IMR-90 (cell line): ENCODE results near the gene MTHFD2. TPM values are rescaled to one million over a fixed set of nuclear protein-coding genes. Genes with fewer than 3 reads are reported as not detected.

Source experiments
- ATAC-seq: fragments of 200-7000 bp; cut with Tn5 transposase; 2 replicates; pipeline ENCODE4 v1.9.1; 2020; ENCODE audit warnings: low read depth, mild to moderate bottlenecking, moderate library complexity
- BruUV-seq: library from RNA; stranded (reverse); fragments of 400-500 nt; replicated peaks from 2 replicates; lab custom pipeline; 2021; lab: Mats Ljungman, UMichigan
- CTCF ChIA-PET: fragments of 300-600 bp; formaldehyde crosslinking; extraction: SDS; loops from one replicate; lab custom pipeline; 2021; ENCODE audit warnings: antibody characterized with exemption; lab: Yijun Ruan, JAX
- POLR2A ChIA-PET: fragments of 300-600 bp; sonication (Branson Sonifier 250); formaldehyde crosslinking; loops from one replicate; lab custom pipeline; 2022; ENCODE audit warnings: antibody characterized with exemption; ENCODE audit not compliant: unreplicated experiment; lab: Charles Lee
- DNase-seq: peaks from one replicate; pipeline ENCODE4 v3.0.0; 2013
- H2AFZ ChIP-seq: replicated peaks from 2 replicates; pipeline ENCODE3; 2013; ENCODE audit warnings: low read length, mild to moderate bottlenecking; ENCODE audit not compliant: poor library complexity
- H2AK5ac ChIP-seq: 2 replicates; pipeline ENCODE4 v1.6.1; 2013; ENCODE audit warnings: low read depth, low read length, inconsistent platforms
- H2AK9ac ChIP-seq: replicated peaks from 2 replicates; pipeline ENCODE3; 2013; ENCODE audit warnings: mild to moderate bottlenecking, low read depth, low read length, moderate library complexity; ENCODE audit not compliant: poor library complexity
- H2BK120ac ChIP-seq: 2 replicates; pipeline ENCODE4 v1.6.1; 2013; ENCODE audit warnings: low read depth, low read length, inconsistent platforms
- H2BK15ac ChIP-seq: 3 replicates; pipeline ENCODE4 v1.6.1; 2013; ENCODE audit warnings: low read depth, low read length, inconsistent platforms
- H2BK20ac ChIP-seq: 2 replicates; pipeline ENCODE4 v1.6.1; 2013; ENCODE audit warnings: low read depth, mild to moderate bottlenecking, inconsistent platforms, low read length, moderate library complexity
- H2BK5ac ChIP-seq: 2 replicates; pipeline ENCODE4 v1.6.1; 2013; ENCODE audit warnings: mild to moderate bottlenecking, low read depth, low read length, inconsistent platforms; ENCODE audit not compliant: poor library complexity, severe bottlenecking
- H3K14ac ChIP-seq: replicated peaks from 2 replicates; pipeline ENCODE4 v1.6.1; 2013; ENCODE audit warnings: low read depth, low read length, inconsistent platforms
- H3K18ac ChIP-seq: 2 replicates; pipeline ENCODE4 v1.6.1; 2013; ENCODE audit warnings: low read depth, low read length, control low read depth
- H3K23ac ChIP-seq: 2 replicates; pipeline ENCODE4 v1.6.1; 2013; ENCODE audit warnings: low read depth, low read length, inconsistent platforms
- H3K27ac ChIP-seq: 2 replicates; pipeline ENCODE4 v1.5.1; 2013; ENCODE audit warnings: mild to moderate bottlenecking, control low read depth, low read length; ENCODE audit not compliant: insufficient read depth
- H3K27me3 ChIP-seq: 2 replicates; pipeline ENCODE4 v1.6.1; 2013; ENCODE audit warnings: low read length; ENCODE audit not compliant: control insufficient read depth, insufficient read depth
- H3K36me3 ChIP-seq: 2 replicates; pipeline ENCODE4 v1.6.1; 2013; ENCODE audit warnings: low read length, mixed read lengths; ENCODE audit not compliant: control insufficient read depth, insufficient read depth
- H3K4ac ChIP-seq: 2 replicates; pipeline ENCODE4 v1.6.1; 2013; ENCODE audit warnings: low read depth, low read length, inconsistent platforms
- H3K4me1 ChIP-seq: 2 replicates; pipeline ENCODE4 v1.6.1; 2013; ENCODE audit warnings: low read length, mixed read lengths; ENCODE audit not compliant: control insufficient read depth, insufficient read depth
- H3K4me2 ChIP-seq: 2 replicates; pipeline ENCODE4 v1.6.1; 2013; ENCODE audit warnings: low read depth, mild to moderate bottlenecking, control low read depth, low read length, moderate library complexity
- H3K4me3 ChIP-seq: 2 replicates; pipeline ENCODE4 v1.5.1; 2013; ENCODE audit warnings: low read depth, mild to moderate bottlenecking, control low read depth, low read length, moderate library complexity; ENCODE audit not compliant: insufficient read depth
- H3K56ac ChIP-seq: 2 replicates; pipeline ENCODE4 v1.6.1; 2013; ENCODE audit warnings: low read length, inconsistent platforms; ENCODE audit not compliant: insufficient read depth; ENCODE audit errors: extremely low read depth
- H3K79me1 ChIP-seq, 2 experiments: 2 replicates each; pipeline ENCODE4 v1.6.1; 2013; ENCODE audit warnings: low read length in 2 of 2, inconsistent platforms in 1 of 2, low read depth in 1 of 2
- H3K9ac ChIP-seq: 2 replicates; pipeline ENCODE4 v1.6.1; 2013; ENCODE audit warnings: low read depth, low read length, control low read depth
- H3K9me1 ChIP-seq: 2 replicates; pipeline ENCODE4 v1.6.1; 2013; ENCODE audit warnings: low read length, inconsistent platforms; ENCODE audit not compliant: insufficient read depth
- H3K9me3 ChIP-seq: 2 replicates; pipeline ENCODE4 v1.6.1; 2013; ENCODE audit warnings: low read length; ENCODE audit not compliant: control insufficient read depth, insufficient read depth
- H4K20me1 ChIP-seq: 2 replicates; pipeline ENCODE4 v1.6.1; 2013; ENCODE audit warnings: low read length, inconsistent platforms; ENCODE audit not compliant: insufficient read depth
- H4K5ac ChIP-seq: 2 replicates; pipeline ENCODE4 v1.6.1; 2013; ENCODE audit warnings: mild to moderate bottlenecking, low read depth, low read length, control low read depth
- H4K8ac ChIP-seq, 2 experiments: 2 replicates each; pipeline ENCODE4 v1.6.1; 2013; ENCODE audit warnings: low read depth in 2 of 2, low read length in 2 of 2, control low read depth in 1 of 2, inconsistent platforms in 1 of 2
- H4K91ac ChIP-seq: 2 replicates; pipeline ENCODE4 v1.6.1; 2013; ENCODE audit warnings: low read depth, low read length, inconsistent platforms; ENCODE audit not compliant: insufficient read depth
- BHLHE40 ChIP-seq: fragments of 150-350 bp; IDR thresholded peaks from 2 replicates; pipeline ENCODE4 v1.6.1; 2016; ENCODE audit warnings: mild to moderate bottlenecking, low read depth, low read length
- CEBPB ChIP-seq: IDR thresholded peaks from 2 replicates; pipeline ENCODE4 v1.6.1; 2012; ENCODE audit warnings: low read depth, low read length, improper control_type of control experiment
- CHD1 ChIP-seq: IDR thresholded peaks from 2 replicates; pipeline ENCODE4 v1.6.1; 2012; ENCODE audit warnings: low read depth, low read length, improper control_type of control experiment
- CTCF ChIP-seq: conservative IDR thresholded peaks from 2 replicates; pipeline ENCODE4 v1.5.1; 2012; ENCODE audit warnings: mild to moderate bottlenecking, low read depth, low read length, improper control_type of control experiment
- ELK1 ChIP-seq: fragments of 150-350 bp; IDR thresholded peaks from 2 replicates; pipeline ENCODE4 v1.6.1; 2016; ENCODE audit warnings: low read depth, mild to moderate bottlenecking, low read length, moderate library complexity, borderline replicate concordance
- FOS ChIP-seq: fragments of 150-350 bp; IDR thresholded peaks from 2 replicates; pipeline ENCODE4 v1.6.1; 2016; ENCODE audit warnings: low read depth, low read length
- MAFK ChIP-seq: IDR thresholded peaks from 2 replicates; pipeline ENCODE4 v1.6.1; 2012; ENCODE audit warnings: low read depth, low read length, improper control_type of control experiment
- MAZ ChIP-seq: IDR thresholded peaks from 2 replicates; pipeline ENCODE4 v1.6.1; 2012; ENCODE audit warnings: low read depth, mild to moderate bottlenecking, low read length, improper control_type of control experiment, moderate library complexity, borderline replicate concordance
- MXI1 ChIP-seq: IDR thresholded peaks from 2 replicates; pipeline ENCODE4 v1.6.1; 2012; ENCODE audit warnings: low read depth, mild to moderate bottlenecking, low read length, moderate library complexity, borderline replicate concordance
- NFE2L2 ChIP-seq: fragments of 150-350 bp; IDR thresholded peaks from 2 replicates; pipeline ENCODE4 v1.6.1; 2016; ENCODE audit warnings: low read depth, mild to moderate bottlenecking, low read length
- POLR2A ChIP-seq: IDR thresholded peaks from 2 replicates; pipeline ENCODE4 v1.6.1; 2012; ENCODE audit warnings: mild to moderate bottlenecking, low read depth, low read length
- RAD21 ChIP-seq: IDR thresholded peaks from 2 replicates; pipeline ENCODE4 v1.6.1; 2012; ENCODE audit warnings: low read length, improper control_type of control experiment
- RCOR1 ChIP-seq: IDR thresholded peaks from 2 replicates; pipeline ENCODE4 v1.6.1; 2012; ENCODE audit warnings: mild to moderate bottlenecking, low read length, improper control_type of control experiment; ENCODE audit not compliant: insufficient replicate concordance
- RFX5 ChIP-seq: IDR thresholded peaks from 2 replicates; pipeline ENCODE4 v1.8.0; 2012; ENCODE audit warnings: low read depth, mild to moderate bottlenecking, low read length, moderate library complexity
- SMC3 ChIP-seq: fragments of 150-350 bp; IDR thresholded peaks from 2 replicates; pipeline ENCODE4 v1.6.1; 2016; ENCODE audit warnings: low read depth, mild to moderate bottlenecking, antibody characterized with exemption, low read length, moderate library complexity
- USF2 ChIP-seq: fragments of 150-350 bp; IDR thresholded peaks from 2 replicates; pipeline ENCODE4 v1.6.1; 2017; ENCODE audit warnings: mild to moderate bottlenecking, antibody characterized with exemption, low read length, low read depth
- WGBS, 2 experiments: methylation state at CpG; one replicate each; pipeline versions ENCODE4 v1.1.5 to v1.1.7; 2013; ENCODE audit warnings: missing lambda C conversion rate in 2 of 2; ENCODE audit not compliant: insufficient read length in 1 of 2; ENCODE audit errors: extremely low coverage in 2 of 2; 5-methylcytosine and 5-hydroxymethylcytosine counted together
- dilution Hi-C: fragments of 300-500 bp; cut with HindIII; formaldehyde crosslinking; loops from one replicate; pipeline ENCODE4 v1.14.3; 2018; ENCODE audit warnings: low sequenced_read_pairs; ENCODE audit not compliant: unreplicated experiment
- in situ Hi-C: fragments of 300-500 bp; cut with MboI; formaldehyde crosslinking; loops from 3 replicates; pipeline ENCODE4 v1.14.3; 2019; ENCODE audit warnings: low sequenced_read_pairs, inconsistent platforms, mixed read lengths
- intact Hi-C: fragments of 100-400 bp; cut with micrococcal nuclease; formaldehyde crosslinking; loops from 2 replicates; pipeline ENCODE4 v1.10.0; 2022
- polyA plus RNA-seq, 3 experiments: library from polyadenylated mRNA; depleted of rRNA; stranded (reverse); fragments of >200 nt; gene quantifications; 2 replicates each; pipeline ENCODE4 v1.2.3, GENCODE V29; 2012; ENCODE audit warnings: low replicate concordance in 1 of 3
- total RNA-seq: library from RNA; depleted of rRNA; stranded (reverse); fragments of >200 nt; gene quantifications from 2 replicates; pipeline ENCODE4 v1.2.3, GENCODE V29; 2012

Gene MTHFD2
- total and polyA plus RNA-seq, 2 of the 4 experiments (the other 2 are of a cell fraction), result 66.8 to 122 TPM

DNA sequence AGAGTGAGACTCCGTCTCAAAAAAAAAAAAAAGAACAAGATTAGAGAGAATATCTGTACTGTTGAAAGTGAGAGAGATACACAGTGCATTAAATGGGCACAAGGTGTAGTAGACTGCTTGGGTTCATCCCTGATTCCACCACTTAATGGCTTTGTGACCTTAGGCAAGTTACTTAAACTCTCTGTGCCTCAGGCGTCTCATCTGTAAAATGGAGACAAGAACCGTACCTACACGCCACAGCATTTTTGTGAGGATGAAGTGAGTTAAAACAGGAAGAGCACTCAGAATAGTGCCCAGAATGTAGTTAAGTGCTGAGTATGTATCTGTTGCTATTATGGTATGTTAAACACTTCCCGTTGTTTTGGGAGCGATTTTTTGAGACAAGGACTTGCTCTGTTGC, 64.3 kb downstream of the MTHFD2 start:
- POLR2A ChIA-PET, result no interaction called here
- H3K9me3 ChIP-seq, result no peaks in the 10 kb centered on the region
- no peaks in the 10 kb centered on the region for H4K20me1 ChIP-seq
- no peak overlapping the region for H3K4me3 ChIP-seq
- dilution Hi-C loops (no loop called here), intact Hi-C loops (no loop called here), in situ Hi-C loops (no loop called here)
- ATAC-seq (no peak), DNase-seq (no peak)
- no peak overlapping the region for H2BK5ac ChIP-seq
- no peaks in the 10 kb centered on the region for H3K36me3 ChIP-seq
- H3K9ac ChIP-seq, result no peak overlapping the region
- H3K4ac ChIP-seq, result no peak overlapping the region
- H4K5ac ChIP-seq, result no peak overlapping the region
- no TSS peak for BruUV-seq
- H4K8ac ChIP-seq, result no peak overlapping the region
- CTCF ChIA-PET, result no interaction called here
- H2BK20ac ChIP-seq, result no peak overlapping the region
- no peak overlapping the region for H2AFZ ChIP-seq
- no peak overlapping the region for H3K14ac ChIP-seq
- no peak for TF ChIP-seq POLR2A
- TF ChIP-seq RFX5, result no peak
- TF ChIP-seq USF2, result no peak
- TF ChIP-seq CTCF, result no peak
- TF ChIP-seq NFE2L2, result no peak
- no peak for TF ChIP-seq MAFK
- TF ChIP-seq MXI1, result no peak
- TF ChIP-seq CEBPB, result no peak
- TF ChIP-seq CHD1, result no peak
- TF ChIP-seq BHLHE40, result no peak
- no peak for TF ChIP-seq RCOR1
- no peak for TF ChIP-seq MAZ
- TF ChIP-seq FOS, result no peak
- TF ChIP-seq RAD21, result no peak
- no peak for TF ChIP-seq SMC3
- no peak for TF ChIP-seq ELK1
- H3K23ac ChIP-seq, result no peak overlapping the region
- H2AK5ac ChIP-seq, result no peak overlapping the region
- no peak overlapping the region for H3K27ac ChIP-seq
- no peaks in the 10 kb centered on the region for H3K79me1 ChIP-seq
- peaks cover 31% of the 10 kb centered on the region for H3K27me3 ChIP-seq
- H3K18ac ChIP-seq, result no peak overlapping the region
- no peak overlapping the region for H4K91ac ChIP-seq
- WGBS, 2 experiments, result 90% methylated on average over 3 of the region's 6 CpGs; no CpG with 5 or more reads in 1 of the 2 experiments
- H2BK120ac ChIP-seq, result no peak overlapping the region
- H2AK9ac ChIP-seq, result no peak overlapping the region
- no peaks in the 10 kb centered on the region for H3K4me1 ChIP-seq
- no peak overlapping the region for H3K56ac ChIP-seq
- no peak overlapping the region for H3K4me2 ChIP-seq
- no peaks in the 10 kb centered on the region for H3K9me1 ChIP-seq
- no peak overlapping the region for H2BK15ac ChIP-seq
